K562 (cell line): Measurements from ENCODE around the gene SCARF2. TPM values are rescaled to one million over a fixed set of nuclear protein-coding genes. Genes with fewer than 3 reads are reported as not detected.
A peak's percentile ranks its signal among the peaks of the same experiment; 100 is the strongest.

ENCODE experiments used
- ARNT ChIP-seq, 2 experiments: fragments of 450-650 bp; IDR thresholded peaks; 2 replicates each; pipeline ENCODE4 v1.6.1; 2016; ENCODE audit warnings: mild to moderate bottlenecking in 1 of 2
- ATF1 ChIP-seq, 2 experiments: fragments of 450-650 bp in 1 of 2; IDR thresholded peaks; 2 replicates each; pipeline ENCODE4 v1.6.1; 2016; ENCODE audit warnings: missing compliant biosample characterization in 1 of 2, missing genetic modification characterization in 1 of 2
- CBX3 ChIP-seq, 2 experiments: IDR thresholded peaks; 1 replicate in 1 of 2; 2 replicates in 1 of 2; pipeline ENCODE4 v1.6.1; 2012; ENCODE audit warnings: inconsistent platforms in 2 of 2, low read length in 2 of 2, borderline replicate concordance in 1 of 2, control low read depth in 1 of 2
- CREB3L1 ChIP-seq: fragments of 450-650 bp; IDR thresholded peaks from 2 replicates; pipeline ENCODE4 v1.6.1; 2014; ENCODE audit warnings: low read depth, mild to moderate bottlenecking, moderate library complexity, borderline replicate concordance
- ELF1 ChIP-seq: fragments of 200-800 bp; sonication (Bioruptor generic); IDR thresholded peaks from 2 replicates; pipeline ENCODE4 v1.6.1; 2016; ENCODE audit warnings: missing genetic modification characterization, missing compliant biosample characterization
- FOXA3 ChIP-seq, 2 experiments: fragments of 450-650 bp in 1 of 2; sonication (generic) in 1 of 2; formaldehyde crosslinking; IDR thresholded peaks in 1 of 2; conservative IDR thresholded peaks in 1 of 2; 2 replicates each; pipeline versions ENCODE4 v1.4.0 to v1.8.0; 2020 to 2022; ENCODE audit warnings: mild to moderate bottlenecking in 2 of 2, missing genetic modification reagents in 1 of 2
- GABPA ChIP-seq: fragments of 200-800 bp; sonication (Bioruptor generic); conservative IDR thresholded peaks from 2 replicates; pipeline ENCODE4 v1.6.1; 2016; ENCODE audit warnings: low read depth, missing genetic modification characterization, missing compliant biosample characterization
- HLTF ChIP-seq: fragments of 450-650 bp; IDR thresholded peaks from 2 replicates; pipeline ENCODE4 v1.6.1; 2016
- NR2C1 ChIP-seq, 2 experiments: fragments of 450-650 bp; IDR thresholded peaks; 2 replicates each; pipeline ENCODE4 v1.6.1; 2017; ENCODE audit warnings: mild to moderate bottlenecking in 2 of 2, antibody characterized with exemption in 1 of 2, inconsistent platforms in 1 of 2, missing compliant biosample characterization in 1 of 2, missing genetic modification characterization in 1 of 2
- PHF21A ChIP-seq: fragments of 450-650 bp; IDR thresholded peaks from 2 replicates; pipeline ENCODE4 v1.6.1; 2017; ENCODE audit warnings: low read depth, borderline replicate concordance
- PTBP1 ChIP-seq: fragments of 200-400 bp; formaldehyde crosslinking; IDR thresholded peaks from 2 replicates; pipeline ENCODE4 v1.6.1; 2017; ENCODE audit warnings: low read depth, low read length
- RBM14 ChIP-seq: fragments of 200-400 bp; formaldehyde crosslinking; IDR thresholded peaks from 2 replicates; pipeline ENCODE4 v1.6.1; 2018; ENCODE audit warnings: low read depth, mild to moderate bottlenecking, low read length, moderate library complexity, borderline replicate concordance; ENCODE audit not compliant: insufficient read depth
- SMAD1 ChIP-seq: fragments of 150-350 bp; IDR thresholded peaks from 2 replicates; pipeline ENCODE4 v1.6.1; 2014; ENCODE audit warnings: low read length, low read depth; ENCODE audit not compliant: partially characterized antibody
- TFAM ChIP-seq: fragments of 250-450 bp; sonication (Bioruptor Pico); conservative IDR thresholded peaks from 2 replicates; pipeline ENCODE4 v1.5.0; 2021; ENCODE audit warnings: mild to moderate bottlenecking, moderate library complexity
- TGIF2 ChIP-seq: sonication (generic); formaldehyde crosslinking; IDR thresholded peaks from 2 replicates; pipeline ENCODE4 v1.8.1; 2022; ENCODE audit warnings: mild to moderate bottlenecking, missing genetic modification reagents, moderate library complexity
- ZBTB7A ChIP-seq: IDR thresholded peaks from 2 replicates; pipeline ENCODE4 v1.6.1; 2011; ENCODE audit warnings: low read depth, mild to moderate bottlenecking, low read length, moderate library complexity, borderline replicate concordance; ENCODE audit not compliant: control insufficient read depth
- ZNF232 ChIP-seq: sonication (generic); formaldehyde crosslinking; IDR thresholded peaks from 2 replicates; pipeline ENCODE4 v1.8.0; 2022; ENCODE audit warnings: mild to moderate bottlenecking, missing genetic modification reagents
- ZNF253 ChIP-seq: fragments of 250-450 bp; sonication (Bioruptor Pico); conservative IDR thresholded peaks from 2 replicates; pipeline ENCODE4 v1.6.1; 2021; ENCODE audit warnings: mild to moderate bottlenecking
- ZNF583 ChIP-seq: fragments of 250-450 bp; sonication (Bioruptor Pico); IDR thresholded peaks from 2 replicates; pipeline ENCODE4 v1.4.0; 2020
- ZNF780A ChIP-seq: fragments of 250-450 bp; sonication (Bioruptor Pico); IDR thresholded peaks from 2 replicates; pipeline ENCODE4 v1.5.0; 2021; ENCODE audit warnings: mild to moderate bottlenecking
- polyA plus RNA-seq, 8 experiments: library from polyadenylated mRNA; depleted of rRNA in 4 of 8; stranded (reverse) in 5 of 8; unstranded in 3 of 8; fragments of >200 nt; fragmentation: Nextera tagmentation in 2 of 8; fragmentation: Illumina TruSeq in 1 of 8; extraction: Ambion mirVana in 2 of 8; extraction: Trizol in 1 of 8; gene quantifications; 2 replicates each; pipeline versions ENCODE4 v1.2.1 to v1.2.3, GENCODE V29; 2011 to 2014; ENCODE audit warnings: inconsistent platforms in 1 of 8, missing spikeins in 1 of 8
- total RNA-seq, 7 experiments: library from RNA; depleted of rRNA in 6 of 7; stranded (reverse); fragments of >200 nt in 6 of 7; fragmentation: Illumina TruSeq in 2 of 7; extraction: Trizol in 2 of 7; gene quantifications; 2 replicates each; pipeline versions ENCODE4 v1.2.1 to v1.2.3, GENCODE V29; 2011 to 2021; ENCODE audit warnings: low replicate concordance in 1 of 7
- TF ChIP-seq, protein P1 (sequence below): fragments of 250-450 bp; sonication (Bioruptor Pico); IDR thresholded peaks from 2 replicates; pipeline ENCODE4 v1.8.0; 2022; ENCODE audit warnings: inconsistent platforms

Gene SCARF2
- total and polyA plus RNA-seq, 9 of the 15 experiments (the other 6 are each of a cell fraction or from before 2014, with no cell fraction given) = 0.06 to 0.32 (median 0.21) TPM; not detected in 5

DNA sequence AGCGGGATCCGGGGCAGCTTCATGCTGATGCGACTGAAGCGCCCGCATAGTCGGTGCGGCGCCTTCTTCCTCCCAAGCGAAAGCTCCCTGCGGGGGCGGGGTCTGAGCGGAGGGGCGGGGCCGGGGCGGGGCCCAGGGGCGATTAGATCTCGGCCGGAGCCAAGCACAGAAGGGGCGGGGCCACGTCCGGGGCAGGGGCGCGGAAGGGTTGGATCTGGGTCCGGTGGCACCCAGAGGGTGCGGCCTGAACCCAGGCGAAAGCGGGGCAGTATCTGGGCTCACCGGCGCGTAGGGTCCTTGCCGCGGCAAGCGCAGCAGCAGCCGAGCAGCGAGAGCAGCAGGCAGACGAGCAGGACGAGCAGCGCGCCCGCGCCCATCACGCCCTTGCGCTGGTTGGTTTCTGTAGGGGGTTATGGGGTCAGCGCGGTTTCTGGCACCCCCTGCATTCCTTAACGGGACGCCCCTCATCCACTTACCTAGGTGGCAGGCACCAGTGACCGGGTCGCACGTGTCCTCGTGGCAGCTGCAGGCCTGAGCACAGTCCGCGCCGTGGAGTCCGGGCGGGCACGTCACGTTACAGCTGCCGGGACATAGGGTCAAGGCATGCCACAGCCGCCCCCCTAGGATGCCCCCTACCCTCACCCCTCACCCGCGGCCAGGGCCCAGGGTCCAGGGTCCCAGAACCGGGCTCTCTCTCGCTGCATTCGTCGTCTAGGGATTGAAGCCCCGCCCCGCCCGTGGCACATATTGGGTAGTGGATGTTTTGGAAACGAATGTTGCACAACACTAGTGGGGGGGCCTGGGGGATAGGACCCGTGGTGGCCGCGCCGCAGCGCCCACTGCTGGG is 8.1 kb downstream of the SCARF2 start (continued):
- no peak for TF ChIP-seq ZNF780A (CRISPR knock-in tag)
- TF ChIP-seq ZNF232 (CRISPR knock-in tag) = no peak
- TF ChIP-seq NR2C1 (IDR thresholded peaks at IDR 0.05) = no peak
- no peak for TF ChIP-seq NR2C1 (tag; IDR thresholded peaks at IDR 0.05)
- TF ChIP-seq TGIF2 (CRISPR knock-in tag) = no peak
- TF ChIP-seq PTBP1 = no peak
- peak; percentile 49; the same call in 1 of the 2 replicates for TF ChIP-seq GABPA (tag)
- TF ChIP-seq ZBTB7A = peak; percentile 87
- TF ChIP-seq CBX3 (IDR thresholded peaks at IDR 0.05; ENCODE audit: borderline replicate concordance in 1 of 2, low read length in 2 of 2) = peak in 1 of 2 experiments; percentile 42; a peak in 2 of 3 replicates
- TF ChIP-seq ATF1 (CRISPR knock-in tag; IDR thresholded peaks at IDR 0.05) = no peak
- TF ChIP-seq ATF1 (tag; IDR thresholded peaks at IDR 0.05) = peak; percentile 73
- no peak for TF ChIP-seq HLTF
- no peak for TF ChIP-seq ARNT (IDR thresholded peaks at IDR 0.05)
- no peak for TF ChIP-seq RBM14
- TF ChIP-seq TFAM (CRISPR knock-in tag) = no peak
- TF ChIP-seq FOXA3 (CRISPR knock-in tag; conservative IDR thresholded peaks at IDR 0.05 in 1 of 2, IDR thresholded peaks at IDR 0.05 in 1 of 2) = peak in 1 of 2 experiments; percentile 73; a peak in 1 of 4 replicates
- no peak for TF ChIP-seq ELF1
- no peak for TF ChIP-seq CREB3L1
- TF ChIP-seq PHF21A = no peak
- TF ChIP-seq ZNF253 (CRISPR knock-in tag) = no peak
- TF ChIP-seq ZNF583 = peak; percentile 48
- TF ChIP-seq, protein P1, sequence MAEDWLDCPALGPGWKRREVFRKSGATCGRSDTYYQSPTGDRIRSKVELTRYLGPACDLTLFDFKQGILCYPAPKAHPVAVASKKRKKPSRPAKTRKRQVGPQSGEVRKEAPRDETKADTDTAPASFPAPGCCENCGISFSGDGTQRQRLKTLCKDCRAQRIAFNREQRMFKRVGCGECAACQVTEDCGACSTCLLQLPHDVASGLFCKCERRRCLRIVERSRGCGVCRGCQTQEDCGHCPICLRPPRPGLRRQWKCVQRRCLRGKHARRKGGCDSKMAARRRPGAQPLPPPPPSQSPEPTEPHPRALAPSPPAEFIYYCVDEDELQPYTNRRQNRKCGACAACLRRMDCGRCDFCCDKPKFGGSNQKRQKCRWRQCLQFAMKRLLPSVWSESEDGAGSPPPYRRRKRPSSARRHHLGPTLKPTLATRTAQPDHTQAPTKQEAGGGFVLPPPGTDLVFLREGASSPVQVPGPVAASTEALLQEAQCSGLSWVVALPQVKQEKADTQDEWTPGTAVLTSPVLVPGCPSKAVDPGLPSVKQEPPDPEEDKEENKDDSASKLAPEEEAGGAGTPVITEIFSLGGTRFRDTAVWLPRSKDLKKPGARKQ = no peak
- peak; percentile 24 for TF ChIP-seq SMAD1
